ENCODE results near the gene KRT83. TPM values are rescaled to one million over a fixed set of nuclear protein-coding genes. Genes with fewer than 3 reads are reported as not detected.
"Not testable (repeated sequence)": the region's sequence is repeated elsewhere in the genome, so short reads cannot be mapped to it uniquely, and the experiment has no call there.

KRT83 gene
- total RNA-seq, 4 donors from 2014 or later, result 0.21 TPM; not detected in 3

DNA sequence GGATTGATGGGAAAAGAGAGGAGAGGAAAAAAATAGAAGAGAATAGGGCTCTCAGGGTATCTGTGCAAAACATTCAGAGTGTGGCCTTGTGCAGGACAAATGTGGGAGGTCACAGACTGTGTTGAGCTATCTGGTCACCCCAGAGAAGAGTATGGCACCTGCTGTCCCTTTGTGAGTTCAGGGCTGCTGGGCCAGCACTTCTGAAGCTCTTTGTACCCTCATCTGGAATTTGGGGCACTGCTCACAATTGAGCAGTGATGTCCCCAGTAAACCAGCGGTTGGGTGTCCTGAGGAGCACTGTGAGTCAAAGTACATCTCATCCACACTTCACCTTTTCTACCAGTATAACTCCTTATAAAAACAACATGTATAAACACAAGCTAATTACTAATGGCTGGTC, 27.3 kb downstream of the KRT83 start:
- no peak for TF ChIP-seq POLR2A (IDR thresholded peaks at IDR 0.05)
- TF ChIP-seq, protein P1, sequence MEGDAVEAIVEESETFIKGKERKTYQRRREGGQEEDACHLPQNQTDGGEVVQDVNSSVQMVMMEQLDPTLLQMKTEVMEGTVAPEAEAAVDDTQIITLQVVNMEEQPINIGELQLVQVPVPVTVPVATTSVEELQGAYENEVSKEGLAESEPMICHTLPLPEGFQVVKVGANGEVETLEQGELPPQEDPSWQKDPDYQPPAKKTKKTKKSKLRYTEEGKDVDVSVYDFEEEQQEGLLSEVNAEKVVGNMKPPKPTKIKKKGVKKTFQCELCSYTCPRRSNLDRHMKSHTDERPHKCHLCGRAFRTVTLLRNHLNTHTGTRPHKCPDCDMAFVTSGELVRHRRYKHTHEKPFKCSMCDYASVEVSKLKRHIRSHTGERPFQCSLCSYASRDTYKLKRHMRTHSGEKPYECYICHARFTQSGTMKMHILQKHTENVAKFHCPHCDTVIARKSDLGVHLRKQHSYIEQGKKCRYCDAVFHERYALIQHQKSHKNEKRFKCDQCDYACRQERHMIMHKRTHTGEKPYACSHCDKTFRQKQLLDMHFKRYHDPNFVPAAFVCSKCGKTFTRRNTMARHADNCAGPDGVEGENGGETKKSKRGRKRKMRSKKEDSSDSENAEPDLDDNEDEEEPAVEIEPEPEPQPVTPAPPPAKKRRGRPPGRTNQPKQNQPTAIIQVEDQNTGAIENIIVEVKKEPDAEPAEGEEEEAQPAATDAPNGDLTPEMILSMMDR (IDR thresholded peaks at IDR 0.05), result no peak
- intact Hi-C loops (cut with DNase I; ENCODE audit: low total_unique reads), result no loop called here
- Histone ChIP-seq H3K36me3 (no peaks in the 10 kb centered on the region), H3K4me3 (no peak overlapping the region), H3K27ac (no peak overlapping the region), H3K9me3 (no peaks in the 10 kb centered on the region), H3K4me1 (no peaks in the 10 kb centered on the region), H3K27me3 (no peaks in the 10 kb centered on the region)
- DNase-seq, result no peak

DNA sequence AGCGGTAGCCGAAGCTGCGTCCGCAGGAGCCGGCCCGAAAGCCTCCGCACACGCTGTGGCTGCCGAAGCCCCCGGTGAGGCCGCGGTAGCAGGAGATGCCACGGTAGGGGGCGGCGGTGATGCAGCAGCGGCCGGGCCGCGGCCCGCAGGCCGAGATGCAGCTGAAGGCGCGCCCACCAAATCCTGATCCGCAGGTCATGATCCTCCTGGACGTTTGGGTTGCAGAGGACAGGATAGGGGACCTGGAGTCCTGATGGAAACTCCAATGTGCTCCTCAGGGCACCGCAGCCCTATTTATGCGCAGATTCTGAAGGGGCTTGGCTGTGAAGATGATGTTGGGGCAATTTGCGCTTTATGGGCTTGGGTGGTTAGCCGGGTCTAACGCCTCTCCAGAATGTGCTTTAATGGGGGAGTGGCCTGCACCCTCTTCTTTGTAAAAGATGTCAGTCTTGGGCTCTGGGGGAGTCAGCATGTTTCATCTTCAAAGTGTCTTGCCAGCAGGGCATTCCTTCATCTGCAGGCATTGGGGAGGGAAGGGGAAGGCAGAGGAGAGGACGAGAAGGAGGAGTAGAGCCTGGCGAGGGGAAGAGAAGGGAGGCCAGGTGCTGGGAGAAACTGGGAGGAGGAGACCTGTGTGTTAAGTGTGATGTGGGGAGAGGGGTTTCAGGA, 29.8 kb downstream of the KRT83 start, which contains the start of gene KRT81:
TSS of gene KRT81 (minus strand) at position 268 of the 669 bp plus-strand sequence. CDS start at position 199, 69 bp downstream.
- Histone ChIP-seq H3K36me3 (no peaks in the 10 kb centered on the region), H3K27ac (no peak within 1 kb of the TSS), H3K4me1 (no peaks in the 10 kb centered on the region), H3K4me3 (no peak within 1 kb of the TSS), H3K27me3 (no peaks in the 10 kb centered on the region), H3K9me3 (no peaks in the 10 kb centered on the region)
- no peak for TF ChIP-seq POLR2A (IDR thresholded peaks at IDR 0.05)
- TF ChIP-seq, protein P1 (IDR thresholded peaks at IDR 0.05), result no peak
- DNase-seq, result no peak
- intact Hi-C loops (cut with DNase I; ENCODE audit: low total_unique reads), result no loop called here

DNA sequence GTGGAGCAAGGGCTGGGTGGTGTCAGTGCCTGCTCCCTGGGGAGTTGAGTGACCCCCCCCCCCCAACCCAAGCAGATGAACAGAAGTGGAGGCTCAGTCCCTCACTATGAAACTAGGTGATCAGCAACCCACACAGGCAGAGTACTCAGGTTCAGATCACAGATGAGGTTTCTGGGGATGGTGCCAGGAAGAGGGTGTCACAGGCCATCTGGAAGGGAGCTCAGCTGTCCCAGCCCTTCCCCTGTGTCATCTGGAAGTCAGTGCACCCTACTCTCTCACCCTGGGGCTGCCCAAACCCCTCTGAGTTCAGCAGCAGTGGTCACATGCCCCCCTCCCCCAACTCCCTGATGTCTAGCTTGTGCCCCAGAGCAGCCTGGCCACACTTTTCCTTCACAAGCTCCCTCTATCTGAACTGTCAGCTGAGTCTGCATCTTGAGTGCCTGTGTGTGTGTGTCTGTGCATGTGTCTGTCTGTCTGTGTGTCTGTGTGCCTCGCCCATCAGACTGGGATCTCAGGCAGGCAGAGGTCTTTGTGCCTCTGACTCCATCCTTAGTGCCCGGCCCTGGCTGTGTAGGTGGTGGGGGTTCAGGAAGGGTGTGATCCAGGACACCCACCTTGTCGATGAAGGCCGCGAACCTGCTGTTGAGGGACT, 30.6 kb downstream of the KRT83 start:
- H3K4me1 ChIP-seq; H3K27ac ChIP-seq; H3K27me3 ChIP-seq; DNase-seq; H3K36me3 ChIP-seq; H3K9me3 ChIP-seq; H3K4me3 ChIP-seq; intact Hi-C loops (cut with DNase I; ENCODE audit: low total_unique reads): not testable (repeated sequence)

DNA sequence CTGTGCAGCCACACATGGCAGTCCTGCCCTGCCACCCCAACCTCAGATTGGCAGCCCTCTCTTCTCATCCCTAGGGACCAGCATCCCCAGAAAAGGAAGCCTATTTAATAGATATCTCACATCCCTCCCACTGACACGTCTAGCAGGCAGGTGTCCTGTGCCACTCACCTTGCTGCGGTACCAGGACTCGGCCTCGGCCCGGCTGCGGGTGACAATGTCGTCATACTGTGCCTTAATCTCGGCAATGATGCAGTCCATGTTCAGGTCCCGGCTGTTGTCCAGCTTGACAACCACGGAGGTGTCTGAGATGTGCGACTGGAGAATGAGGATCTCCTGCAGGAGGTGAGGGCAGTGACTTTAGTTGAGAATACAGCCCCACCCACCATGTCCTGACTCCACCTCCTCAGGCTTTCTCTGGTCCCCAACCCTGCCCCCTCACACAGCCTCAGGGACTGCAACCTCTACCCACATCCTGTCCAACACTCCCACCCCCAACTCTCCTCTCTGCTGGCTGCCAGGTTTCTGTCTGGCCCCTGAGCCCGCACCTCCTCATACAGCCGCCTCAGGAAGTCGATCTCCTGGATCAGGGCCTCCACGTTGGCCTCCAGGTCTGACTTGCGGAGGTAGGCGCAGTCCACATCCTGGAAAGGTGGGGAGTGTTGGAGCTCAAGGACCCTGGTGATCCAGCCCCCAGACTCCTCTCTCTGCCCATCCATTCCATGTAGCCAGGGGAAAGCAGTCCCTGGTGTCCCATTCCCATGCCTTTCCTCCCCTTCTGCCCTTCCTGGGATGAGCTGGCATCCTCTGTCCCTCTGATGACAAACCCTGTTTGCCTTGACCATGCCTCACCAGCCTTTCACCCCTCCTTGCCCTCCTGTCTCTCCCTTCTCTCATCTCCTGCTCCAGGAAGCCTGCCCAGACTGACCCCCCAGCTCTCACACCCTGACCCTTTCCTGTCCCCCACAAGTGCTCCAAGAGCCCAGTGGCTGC, 33.1 kb downstream of the KRT83 start:
- H3K4me3 ChIP-seq; DNase-seq; H3K27ac ChIP-seq; intact Hi-C loops (cut with DNase I; ENCODE audit: low total_unique reads); H3K36me3 ChIP-seq; H3K9me3 ChIP-seq; H3K4me1 ChIP-seq; H3K27me3 ChIP-seq: not testable (repeated sequence)

DNA sequence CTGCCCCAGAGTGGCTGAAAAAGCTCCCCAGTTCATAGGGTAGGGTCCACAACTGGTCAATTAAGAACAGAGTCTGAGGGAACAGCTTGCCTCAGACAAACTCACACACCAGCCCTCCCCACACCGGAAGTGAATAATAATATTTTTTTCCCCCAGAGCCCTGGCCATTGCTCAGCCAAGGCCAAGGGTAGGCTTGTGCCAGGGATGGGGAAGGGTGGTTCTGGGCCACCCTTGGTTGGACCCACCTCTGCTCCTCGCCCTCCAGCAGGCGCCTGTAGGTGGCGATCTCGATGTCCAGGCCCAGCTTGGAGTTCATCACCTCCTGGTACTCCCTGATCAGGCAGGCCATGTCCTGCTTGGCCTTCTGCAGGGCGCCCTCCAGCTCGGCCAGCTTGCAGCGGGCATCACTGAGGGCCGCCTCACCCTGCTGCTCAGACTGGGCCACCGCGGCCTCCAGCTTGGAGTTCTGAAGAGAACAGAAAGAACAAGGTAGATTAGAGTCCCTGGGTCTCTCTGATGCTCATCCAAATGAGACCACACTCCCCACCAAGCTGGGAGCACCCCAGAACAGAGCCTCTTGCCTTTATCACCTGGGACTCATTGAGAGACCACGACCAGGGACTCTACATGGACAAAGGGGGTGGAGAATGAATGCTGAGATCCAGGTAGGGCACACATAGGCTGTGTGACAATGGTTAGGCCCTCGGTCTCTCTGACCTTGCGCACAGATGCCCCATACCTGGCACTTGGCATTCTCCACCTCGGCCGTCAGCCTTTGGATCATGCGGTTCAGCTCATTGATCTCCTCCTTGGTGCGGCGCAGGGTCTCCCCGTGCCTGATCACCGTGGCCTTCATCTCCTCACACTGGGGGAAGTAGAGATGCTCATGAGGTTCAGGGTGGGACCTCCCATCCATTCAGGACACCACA, 34.1 kb downstream of the KRT83 start:
- H3K36me3 ChIP-seq; intact Hi-C loops (cut with DNase I; ENCODE audit: low total_unique reads); H3K27ac ChIP-seq; H3K9me3 ChIP-seq; H3K4me1 ChIP-seq; DNase-seq; H3K4me3 ChIP-seq; H3K27me3 ChIP-seq: not testable (repeated sequence)

Measured in uterus (tissue), 4 donors.